ENCODE results near the gene UEVLD. TPM values are rescaled to one million over a fixed set of nuclear protein-coding genes. Genes with fewer than 3 reads are reported as not detected.
A peak's percentile ranks its signal among the peaks of the same experiment; 100 is the strongest.

The UEVLD gene
- total RNA-seq, 1 donor from 2014 or later, result 15.6 TPM

DNA sequence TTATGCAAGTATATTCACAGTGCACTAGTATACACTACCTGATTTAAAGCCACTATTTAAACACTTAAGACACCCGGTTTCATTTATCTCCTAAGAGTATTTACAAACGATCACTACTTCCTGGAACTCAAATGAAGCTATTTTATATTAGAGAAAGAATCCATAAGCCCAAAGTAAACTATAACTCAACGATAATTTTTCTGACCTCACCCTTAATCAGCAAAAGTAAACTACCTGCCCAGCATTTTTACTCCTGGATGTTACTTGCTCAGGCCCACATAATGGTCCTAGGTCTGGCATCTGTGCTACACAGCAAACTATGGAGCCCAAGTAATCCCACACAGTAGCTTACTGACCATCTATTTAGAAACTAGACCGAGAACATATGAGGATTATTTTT lies 95.2 kb downstream of the UEVLD start:
- DNase-seq (ENCODE audit: low spot score in 2 of 2, unreplicated experiment in 2 of 2), result no peak
- H3K36me3 Mint-ChIP-seq, result peaks cover 33% of the 10 kb centered on the region
- peak overlapping the region; percentile 64 for H3K27ac Mint-ChIP-seq

GRCh38 chr11:18492888-18493287 lies 95.6 kb downstream of the UEVLD start:
- TF ChIP-seq, protein P1, sequence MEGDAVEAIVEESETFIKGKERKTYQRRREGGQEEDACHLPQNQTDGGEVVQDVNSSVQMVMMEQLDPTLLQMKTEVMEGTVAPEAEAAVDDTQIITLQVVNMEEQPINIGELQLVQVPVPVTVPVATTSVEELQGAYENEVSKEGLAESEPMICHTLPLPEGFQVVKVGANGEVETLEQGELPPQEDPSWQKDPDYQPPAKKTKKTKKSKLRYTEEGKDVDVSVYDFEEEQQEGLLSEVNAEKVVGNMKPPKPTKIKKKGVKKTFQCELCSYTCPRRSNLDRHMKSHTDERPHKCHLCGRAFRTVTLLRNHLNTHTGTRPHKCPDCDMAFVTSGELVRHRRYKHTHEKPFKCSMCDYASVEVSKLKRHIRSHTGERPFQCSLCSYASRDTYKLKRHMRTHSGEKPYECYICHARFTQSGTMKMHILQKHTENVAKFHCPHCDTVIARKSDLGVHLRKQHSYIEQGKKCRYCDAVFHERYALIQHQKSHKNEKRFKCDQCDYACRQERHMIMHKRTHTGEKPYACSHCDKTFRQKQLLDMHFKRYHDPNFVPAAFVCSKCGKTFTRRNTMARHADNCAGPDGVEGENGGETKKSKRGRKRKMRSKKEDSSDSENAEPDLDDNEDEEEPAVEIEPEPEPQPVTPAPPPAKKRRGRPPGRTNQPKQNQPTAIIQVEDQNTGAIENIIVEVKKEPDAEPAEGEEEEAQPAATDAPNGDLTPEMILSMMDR (IDR thresholded peaks at IDR 0.05; ENCODE audit: unreplicated experiment), result no peak
- Mint-ChIP-seq H3K9me3 (no peaks in the 10 kb centered on the region), H3K27ac (peak overlapping the region; percentile 64), H3K27me3 (ENCODE audit: low read depth) (no peaks in the 10 kb centered on the region), H3K4me3 (no peak overlapping the region), H3K36me3 (peaks cover 34% of the 10 kb centered on the region), H3K4me1 (peaks cover 8% of the 10 kb centered on the region)
- no peak for DNase-seq (ENCODE audit: low spot score in 2 of 2, unreplicated experiment in 2 of 2)

More for the DNA sequence above, 95.2 kb downstream of the UEVLD start:
- H3K4me3 Mint-ChIP-seq, result no peak overlapping the region
- TF ChIP-seq, protein P1 (IDR thresholded peaks at IDR 0.05; ENCODE audit: unreplicated experiment), result no peak
- no peaks in the 10 kb centered on the region for H3K9me3 Mint-ChIP-seq
- peaks cover 8% of the 10 kb centered on the region for H3K4me1 Mint-ChIP-seq
- H3K27me3 Mint-ChIP-seq (ENCODE audit: low read depth), result no peaks in the 10 kb centered on the region

DNA sequence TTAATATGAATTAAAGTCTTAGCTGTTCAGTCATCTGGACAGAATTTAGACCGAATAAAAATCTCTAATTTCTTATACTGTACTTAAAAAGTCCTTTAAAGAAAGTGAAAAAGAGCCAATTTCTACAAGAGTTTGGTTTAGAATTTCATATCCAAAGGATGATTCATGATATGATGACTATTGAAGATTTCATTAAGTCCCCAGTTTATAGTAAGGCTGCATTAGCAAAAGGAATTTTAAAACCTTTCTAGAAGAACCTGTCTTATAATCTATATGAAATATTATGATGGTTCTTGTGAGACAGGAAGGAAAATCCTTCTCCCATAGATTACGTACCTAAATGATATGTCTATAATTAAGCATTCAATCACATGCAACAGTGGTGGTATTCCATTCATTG lies 96.6 kb downstream of the UEVLD start:
- Mint-ChIP-seq H3K9me3 (no peaks in the 10 kb centered on the region), H3K36me3 (peaks cover 37% of the 10 kb centered on the region), H3K27ac (no peak overlapping the region), H3K27me3 (ENCODE audit: low read depth) (no peaks in the 10 kb centered on the region), H3K4me1 (peaks cover 8% of the 10 kb centered on the region), H3K4me3 (no peak overlapping the region)
- no peak for DNase-seq (ENCODE audit: low spot score in 2 of 2, unreplicated experiment in 2 of 2)
- TF ChIP-seq, protein P1 (IDR thresholded peaks at IDR 0.05; ENCODE audit: unreplicated experiment), result no peak

- TF ChIP-seq, protein P1 (IDR thresholded peaks at IDR 0.05; ENCODE audit: unreplicated experiment), result no peak
- DNase-seq (ENCODE audit: low spot score in 2 of 2, unreplicated experiment in 2 of 2), result no peak
- Mint-ChIP-seq H3K4me1 (peaks cover 8% of the 10 kb centered on the region), H3K27me3 (ENCODE audit: low read depth) (no peaks in the 10 kb centered on the region), H3K9me3 (no peaks in the 10 kb centered on the region), H3K4me3 (no peak overlapping the region), H3K36me3 (peaks cover 36% of the 10 kb centered on the region), H3K27ac (no peak overlapping the region)
Observed at GRCh38 chr11:18490736-18491485, 97.6 kb downstream of the UEVLD start.

DNA sequence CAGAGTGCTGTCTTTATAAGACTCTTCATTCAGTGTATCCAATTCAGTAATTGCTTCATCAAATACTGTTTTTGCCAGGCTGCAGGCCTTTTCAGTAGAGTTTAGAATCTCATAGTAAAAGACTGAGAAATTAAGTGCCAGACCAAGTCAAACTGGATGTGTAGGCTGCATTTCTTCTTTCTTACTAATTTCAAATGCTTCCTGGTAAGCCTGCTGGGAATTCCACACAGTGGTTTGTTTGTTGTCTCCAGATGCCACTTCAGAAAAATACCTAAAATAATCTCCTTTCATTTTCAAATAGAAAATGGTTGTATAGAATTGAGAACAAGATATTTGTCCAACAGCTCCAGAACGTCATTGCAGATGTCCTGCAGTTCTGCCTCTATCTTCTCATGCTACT lies 98.2 kb downstream of the UEVLD start:
- no peak for DNase-seq (ENCODE audit: low spot score in 2 of 2, unreplicated experiment in 2 of 2)
- Mint-ChIP-seq H3K36me3 (peaks cover 34% of the 10 kb centered on the region), H3K9me3 (no peaks in the 10 kb centered on the region), H3K27ac (peak overlapping the region; percentile 14), H3K4me3 (no peak overlapping the region), H3K27me3 (ENCODE audit: low read depth) (no peaks in the 10 kb centered on the region), H3K4me1 (peaks cover 8% of the 10 kb centered on the region)
- TF ChIP-seq, protein P1 (IDR thresholded peaks at IDR 0.05; ENCODE audit: unreplicated experiment), result no peak

All from mesothelial cell of epicardium (in vitro differentiated cells).